Activated CD4-positive, alpha-beta memory T cell treated with anti-CD3 and anti-CD28 coated beads for 36 hours (primary cell): ENCODE measurements around the gene GJA5. TPM values are rescaled to one million over a fixed set of nuclear protein-coding genes. Genes with fewer than 3 reads are reported as not detected.

Experiments used
- CTCF ChIA-PET: fragments of 350-600 bp; sonication (Branson Sonifier 250); formaldehyde crosslinking; loops from one replicate; lab custom pipeline; 2021; ENCODE audit warnings: antibody characterized with exemption, inconsistent platforms; lab: Charles Lee
- POLR2A ChIA-PET: fragments of 350-600 bp; sonication (Branson Sonifier 250); formaldehyde crosslinking; loops from one replicate; lab custom pipeline; 2021; ENCODE audit warnings: antibody characterized with exemption; lab: Charles Lee
- DNase-seq: peaks from one replicate; pipeline ENCODE4 v3.0.0-alpha.2; 2020
- H3K27ac Mint-ChIP-seq: one replicate; pipeline ENCODE4 v1.8.0; 2021; ENCODE audit warnings: mixed read lengths
- H3K27me3 Mint-ChIP-seq: one replicate; pipeline ENCODE4 v1.8.0; 2021; ENCODE audit warnings: mixed read lengths
- H3K36me3 Mint-ChIP-seq: one replicate; pipeline ENCODE4 v1.8.0; 2021; ENCODE audit warnings: mixed read lengths
- H3K4me1 Mint-ChIP-seq: one replicate; pipeline ENCODE4 v1.8.0; 2021; ENCODE audit warnings: low read depth, mixed read lengths
- H3K4me3 Mint-ChIP-seq: one replicate; pipeline ENCODE4 v1.8.0; 2021; ENCODE audit warnings: mild to moderate bottlenecking, mixed read lengths
- H3K9me3 Mint-ChIP-seq: one replicate; pipeline ENCODE4 v1.8.0; 2021; ENCODE audit warnings: mixed read lengths
- intact Hi-C: fragments of 100-400 bp; cut with micrococcal nuclease; formaldehyde crosslinking; loops from one replicate; pipeline ENCODE4 v1.15.1; 2023
- total RNA-seq, 2 experiments: library from RNA; stranded (reverse); gene quantifications; one replicate each; pipeline ENCODE4 v1.2.3, GENCODE V29; 2021

Gene GJA5
- total RNA-seq, 2 experiments from 2014 or later: not detected

DNA sequence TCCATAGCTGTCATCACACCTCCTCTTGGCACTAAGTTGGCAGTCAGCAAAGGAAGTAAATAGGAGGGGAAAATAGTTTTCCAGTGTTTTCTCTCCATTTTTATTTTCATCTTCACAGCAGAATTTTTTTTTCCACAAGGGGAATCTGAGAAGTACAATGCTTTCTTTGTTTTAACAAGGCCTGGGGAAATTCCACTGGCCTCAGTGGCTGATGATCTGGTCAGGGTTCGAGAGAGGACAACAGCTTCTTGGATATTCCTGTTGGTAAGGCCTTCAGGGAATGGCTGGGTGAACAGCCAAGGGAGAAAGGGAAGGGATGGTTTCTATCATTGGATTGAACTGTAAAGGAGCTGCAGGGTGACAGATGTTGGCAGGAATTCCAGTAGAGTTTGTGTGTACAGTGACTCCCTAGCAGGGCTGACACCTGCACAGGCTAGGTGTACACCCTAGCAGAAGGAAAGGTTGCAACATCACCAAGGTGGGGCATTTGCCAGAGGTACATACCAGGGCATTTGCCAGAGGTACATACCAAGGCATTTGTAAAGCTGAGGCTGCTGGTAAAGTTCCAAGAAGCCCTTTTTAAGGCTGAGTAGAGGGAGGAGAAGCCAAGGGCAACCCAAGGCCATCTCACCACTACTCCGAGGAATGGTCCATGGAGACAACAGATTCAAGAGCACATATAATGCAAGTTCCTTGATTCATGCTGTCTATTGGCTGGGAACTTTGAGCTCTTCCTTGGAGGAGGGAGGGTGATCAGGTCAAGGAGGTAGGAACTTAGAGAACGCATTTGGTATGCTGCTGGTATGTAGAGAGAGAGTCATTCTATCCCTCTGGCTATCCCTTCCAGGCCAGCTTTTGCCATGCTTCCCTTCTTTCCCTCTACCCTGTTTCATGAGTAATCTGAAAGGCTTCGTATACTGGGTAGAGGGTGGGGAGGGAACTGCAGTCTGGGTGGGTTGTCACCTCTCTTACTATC lies 3.1 kb downstream of the GJA5 start:
- CTCF ChIA-PET: interaction anchor here (0.8 kb wide), 1 partner anchor 9 kb away, joined by 3 read pairs; no protein-coding TSS in a partner anchor
- Mint-ChIP-seq H3K4me3 (no peak overlapping the region), H3K4me1 (peaks cover 8% of the 10 kb centered on the region), H3K36me3 (no peaks in the 10 kb centered on the region), H3K9me3 (no peaks in the 10 kb centered on the region), H3K27me3 (no peaks in the 10 kb centered on the region), H3K27ac (no peak overlapping the region)
- DNase-seq: no peak
- POLR2A ChIA-PET: no interaction called here
- intact Hi-C loops: no loop called here

DNA sequence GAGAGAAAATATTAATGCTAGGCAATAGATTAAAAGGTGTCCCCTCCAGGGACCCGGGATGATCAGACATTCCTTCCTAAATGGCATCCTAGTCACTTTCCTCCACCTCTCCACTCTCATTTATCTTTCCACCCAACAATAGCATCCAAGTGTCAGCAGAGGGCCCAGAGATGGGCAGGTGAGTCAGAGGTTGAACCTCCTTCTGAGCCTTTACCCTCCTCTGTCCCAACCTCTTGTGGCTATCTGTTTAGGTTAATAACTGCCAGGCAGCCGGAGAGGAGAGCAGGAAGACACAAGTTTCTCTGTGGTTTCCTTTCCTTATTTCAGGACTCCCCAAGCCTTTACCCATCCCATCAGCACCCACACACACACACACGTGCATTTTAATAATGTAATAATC lies 4.1 kb downstream of the GJA5 start:
- H3K4me1 Mint-ChIP-seq: no peaks in the 10 kb centered on the region
- no peaks in the 10 kb centered on the region for H3K27me3 Mint-ChIP-seq
- ChIA-PET POLR2A (no interaction called here), CTCF (interaction anchor here (0.8 kb wide), 1 partner anchor 8 kb away, joined by 3 read pairs; no protein-coding TSS in a partner anchor)
- intact Hi-C loops: no loop called here
- H3K36me3 Mint-ChIP-seq: no peaks in the 10 kb centered on the region
- H3K27ac Mint-ChIP-seq: no peak overlapping the region
- no peak for DNase-seq
- no peak overlapping the region for H3K4me3 Mint-ChIP-seq
- H3K9me3 Mint-ChIP-seq: no peaks in the 10 kb centered on the region

DNA sequence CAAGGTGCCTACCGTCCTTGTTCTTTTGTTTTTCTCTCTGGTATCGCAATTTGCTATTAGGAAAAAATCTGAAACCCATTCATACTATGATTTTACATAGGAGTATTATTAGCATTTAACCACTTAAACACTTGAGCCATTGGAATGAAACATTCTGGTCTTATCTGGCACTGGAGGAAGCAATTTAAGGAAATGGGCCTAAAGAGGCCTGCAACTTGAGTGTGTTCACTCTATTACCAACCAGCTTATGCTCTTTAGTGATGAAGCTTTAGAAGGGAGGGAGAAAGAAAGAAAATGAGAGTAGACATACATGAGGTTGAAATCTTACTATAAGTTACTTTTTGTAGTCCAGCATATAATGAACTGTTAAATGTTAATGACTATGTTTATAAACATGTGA lies 5.7 kb downstream of the GJA5 start:
- no peaks in the 10 kb centered on the region for H3K36me3 Mint-ChIP-seq
- no peaks in the 10 kb centered on the region for H3K9me3 Mint-ChIP-seq
- intact Hi-C loops: no loop called here
- CTCF ChIA-PET: no interaction called here
- H3K27ac Mint-ChIP-seq: no peak overlapping the region
- DNase-seq: no peak
- POLR2A ChIA-PET: no interaction called here
- H3K4me3 Mint-ChIP-seq: no peak overlapping the region
- H3K27me3 Mint-ChIP-seq: no peaks in the 10 kb centered on the region
- no peaks in the 10 kb centered on the region for H3K4me1 Mint-ChIP-seq

DNA sequence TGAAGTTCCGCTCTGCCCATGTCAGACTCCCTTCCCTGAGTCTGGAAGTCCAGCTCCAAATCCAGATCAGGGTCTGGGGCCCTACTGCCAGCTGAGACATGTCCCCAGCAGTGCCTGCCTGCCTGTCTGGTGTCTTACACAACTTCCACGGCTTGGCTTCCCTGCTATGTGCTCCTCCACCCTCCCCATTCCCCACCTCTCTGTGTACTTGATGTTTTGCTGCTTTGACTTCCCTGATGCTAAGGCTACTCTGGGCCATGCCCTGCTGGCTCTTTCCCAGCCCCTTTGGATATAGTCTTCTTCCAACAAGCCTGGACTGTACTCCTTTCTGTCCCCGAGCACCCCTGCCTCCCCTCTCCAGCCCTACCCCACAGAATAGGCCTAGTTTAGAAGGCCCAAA lies 7.3 kb downstream of the GJA5 start:
- POLR2A ChIA-PET: no interaction called here
- H3K27me3 Mint-ChIP-seq: no peaks in the 10 kb centered on the region
- no peak overlapping the region for H3K4me3 Mint-ChIP-seq
- no peaks in the 10 kb centered on the region for H3K9me3 Mint-ChIP-seq
- H3K27ac Mint-ChIP-seq: no peak overlapping the region
- intact Hi-C loops: no loop called here
- H3K36me3 Mint-ChIP-seq: no peaks in the 10 kb centered on the region
- no peak for DNase-seq
- CTCF ChIA-PET: no interaction called here
- no peaks in the 10 kb centered on the region for H3K4me1 Mint-ChIP-seq

DNA sequence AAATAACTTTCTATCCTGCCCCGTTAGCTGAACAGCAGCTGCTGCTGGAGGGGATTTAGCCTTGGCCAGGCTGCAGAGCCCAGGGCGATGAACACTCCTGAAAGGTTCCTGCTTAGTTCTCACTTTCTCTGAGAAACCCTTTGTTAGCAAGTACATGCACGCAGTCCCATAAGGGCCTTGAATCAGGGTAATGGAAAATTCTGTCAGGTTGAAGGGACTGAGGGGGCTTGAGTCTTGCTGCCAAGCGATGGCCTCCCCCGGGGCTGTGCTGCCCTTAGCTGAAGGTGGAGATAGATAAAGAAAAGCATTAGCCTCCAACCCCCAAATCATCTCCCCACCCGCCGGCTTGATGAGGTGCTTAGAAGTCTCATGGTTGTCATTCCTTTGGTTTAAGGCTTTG lies 7.9 kb downstream of the GJA5 start:
- Mint-ChIP-seq H3K27ac (no peak overlapping the region), H3K4me3 (no peak overlapping the region), H3K27me3 (no peaks in the 10 kb centered on the region), H3K4me1 (no peaks in the 10 kb centered on the region), H3K36me3 (no peaks in the 10 kb centered on the region), H3K9me3 (no peaks in the 10 kb centered on the region)
- POLR2A ChIA-PET: no interaction called here
- no peak for DNase-seq
- CTCF ChIA-PET: no interaction called here
- intact Hi-C loops: no loop called here

DNA sequence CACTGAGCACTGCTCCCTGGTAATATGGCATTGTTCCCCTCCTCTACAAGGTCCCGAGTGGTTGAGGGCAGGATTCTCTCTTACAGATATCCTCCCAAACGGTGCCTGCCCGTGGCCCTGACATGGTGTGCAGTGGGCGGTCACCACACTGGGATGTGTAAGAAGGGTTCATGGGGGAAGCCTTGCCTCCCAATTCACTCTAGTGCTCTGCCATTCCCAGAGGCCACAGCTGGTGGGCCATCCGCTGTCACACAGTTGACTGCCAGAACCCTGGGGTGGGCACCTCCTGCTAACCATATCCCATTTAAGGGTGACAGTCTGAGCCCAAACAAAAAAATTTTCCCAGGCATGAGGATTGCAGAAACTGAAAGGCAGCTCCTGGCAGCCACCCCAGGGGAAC lies 9.1 kb downstream of the GJA5 start:
- POLR2A ChIA-PET: no interaction called here
- Mint-ChIP-seq H3K4me1 (no peaks in the 10 kb centered on the region), H3K9me3 (no peaks in the 10 kb centered on the region), H3K4me3 (no peak overlapping the region), H3K27me3 (peaks cover 2% of the 10 kb centered on the region), H3K27ac (no peak overlapping the region), H3K36me3 (no peaks in the 10 kb centered on the region)
- CTCF ChIA-PET: no interaction called here
- intact Hi-C loops: no loop called here
- no peak for DNase-seq

DNA sequence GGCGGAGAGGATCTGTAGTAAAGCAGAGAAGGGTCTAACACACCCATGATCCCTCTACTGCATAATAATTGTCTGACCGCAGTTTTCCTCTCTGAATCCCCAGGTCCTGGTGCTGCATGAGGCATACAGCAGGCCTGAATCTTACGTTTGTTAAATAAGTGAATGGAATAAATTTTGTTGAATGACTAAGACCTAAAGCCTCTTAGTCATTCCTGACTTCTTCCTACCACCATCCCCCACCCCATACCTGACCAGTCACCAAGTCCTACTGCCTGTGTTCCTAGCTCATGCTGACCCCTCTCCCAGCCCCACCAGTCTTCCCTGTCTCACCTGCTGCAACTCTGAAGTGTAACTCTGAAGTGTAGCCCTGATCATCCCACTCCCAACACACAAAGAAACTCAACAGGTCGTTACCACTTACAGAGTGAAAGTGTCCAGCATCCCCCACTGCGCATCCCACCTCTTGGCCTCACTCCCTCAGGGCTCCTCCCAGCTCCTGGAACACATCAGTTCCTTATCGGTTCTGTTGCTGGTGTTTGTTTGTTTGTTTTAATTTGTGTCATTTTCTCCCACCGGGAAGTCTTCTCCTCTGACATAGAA lies 9.7 kb downstream of the GJA5 start:
- POLR2A ChIA-PET: no interaction called here
- Mint-ChIP-seq H3K9me3 (no peaks in the 10 kb centered on the region), H3K4me1 (no peaks in the 10 kb centered on the region), H3K36me3 (no peaks in the 10 kb centered on the region), H3K27me3 (peaks cover 2% of the 10 kb centered on the region), H3K27ac (no peak overlapping the region), H3K4me3 (no peak overlapping the region)
- CTCF ChIA-PET: no interaction called here
- no peak for DNase-seq
- intact Hi-C loops: no loop called here

DNA sequence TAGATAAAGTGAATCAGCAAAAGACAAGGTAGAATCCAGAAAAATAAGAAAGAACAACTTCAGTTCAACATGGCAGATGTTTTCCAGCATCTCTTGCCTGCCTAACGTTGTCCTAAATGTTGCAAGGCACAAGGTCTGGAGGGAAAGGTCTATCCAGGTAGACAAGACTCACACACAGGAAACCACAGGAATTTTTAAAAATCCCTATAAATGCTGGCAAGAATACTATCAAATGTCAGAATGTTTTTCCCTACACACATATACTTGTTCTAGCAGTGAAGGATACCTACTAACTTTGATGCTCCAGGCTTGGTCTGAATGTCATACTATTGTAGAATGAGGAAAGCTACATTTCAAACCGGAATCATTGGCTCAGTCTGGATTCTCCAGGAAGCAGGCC lies 10.6 kb downstream of the GJA5 start:
- Mint-ChIP-seq H3K9me3 (no peaks in the 10 kb centered on the region), H3K27me3 (peaks cover 2% of the 10 kb centered on the region), H3K4me3 (no peak overlapping the region), H3K36me3 (no peaks in the 10 kb centered on the region), H3K27ac (no peak overlapping the region), H3K4me1 (no peaks in the 10 kb centered on the region)
- no peak for DNase-seq
- CTCF ChIA-PET: no interaction called here
- POLR2A ChIA-PET: no interaction called here
- intact Hi-C loops: no loop called here

DNA sequence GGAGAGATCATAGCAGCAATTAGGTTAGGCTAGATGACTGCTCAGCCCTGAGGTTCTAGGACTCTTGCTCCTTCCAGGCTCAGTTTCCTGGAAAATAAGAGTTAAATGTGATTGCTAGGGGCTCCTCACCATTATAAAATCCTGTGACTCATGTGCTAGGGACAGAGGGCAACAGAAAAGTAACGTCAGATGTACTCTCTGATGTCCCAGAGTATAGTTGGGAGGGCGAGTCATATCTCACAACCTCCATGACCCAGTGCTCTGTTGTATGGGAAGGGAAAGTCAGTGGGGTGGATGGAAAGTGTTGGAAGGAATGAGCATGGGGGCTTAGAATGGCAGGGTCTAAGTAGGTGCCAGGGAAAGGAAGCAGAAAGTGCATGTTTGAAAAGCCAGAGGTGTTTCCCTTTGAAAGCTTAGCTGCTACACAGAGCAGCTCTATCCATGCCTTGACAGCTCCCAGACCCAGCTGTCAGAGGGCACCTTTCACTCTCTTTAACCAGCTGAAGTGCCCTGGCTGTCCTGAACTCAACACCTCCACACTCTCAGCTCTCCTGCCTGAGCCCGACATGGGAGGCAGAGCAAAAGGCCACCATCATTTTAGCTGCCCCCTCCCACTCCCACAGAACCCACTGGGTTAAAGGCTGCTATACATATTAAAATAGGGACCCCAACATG lies 11.6 kb downstream of the GJA5 start:
- ChIA-PET CTCF (interaction anchor here (0.9 to 1.0 kb wide), 2 partner anchors 8 to 144 kb away, joined by 3 to 4 read pairs; no protein-coding TSS in a partner anchor), POLR2A (no interaction called here)
- no peak overlapping the region for H3K4me3 Mint-ChIP-seq
- H3K27me3 Mint-ChIP-seq: peaks cover 2% of the 10 kb centered on the region
- no peak for DNase-seq
- H3K27ac Mint-ChIP-seq: no peak overlapping the region
- no peaks in the 10 kb centered on the region for H3K9me3 Mint-ChIP-seq
- intact Hi-C loops: no loop called here
- no peaks in the 10 kb centered on the region for H3K4me1 Mint-ChIP-seq
- H3K36me3 Mint-ChIP-seq: no peaks in the 10 kb centered on the region

DNA sequence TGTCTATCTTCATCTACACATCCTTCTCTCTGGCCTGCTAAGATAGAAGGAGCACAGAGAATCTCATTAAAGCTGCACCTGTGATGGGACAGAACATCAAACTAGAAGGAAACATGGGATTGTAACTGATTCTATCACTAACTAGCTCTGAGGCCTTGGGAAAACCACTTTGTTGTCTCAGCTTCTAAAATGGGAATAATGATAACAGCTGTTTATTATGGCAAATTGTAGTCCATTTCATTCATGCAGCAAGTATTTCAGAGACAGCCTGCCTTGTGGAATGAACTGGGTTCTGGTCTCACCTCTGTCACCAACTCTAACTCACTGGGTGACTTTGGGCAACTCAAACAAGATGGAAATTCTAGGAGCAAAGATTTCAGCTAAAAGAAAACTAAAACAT lies 12.4 kb downstream of the GJA5 start:
- Mint-ChIP-seq H3K27me3 (peaks cover 2% of the 10 kb centered on the region), H3K4me1 (no peaks in the 10 kb centered on the region), H3K27ac (no peak overlapping the region), H3K9me3 (no peaks in the 10 kb centered on the region), H3K4me3 (no peak overlapping the region), H3K36me3 (no peaks in the 10 kb centered on the region)
- POLR2A ChIA-PET: no interaction called here
- DNase-seq: no peak
- CTCF ChIA-PET: interaction anchor here (0.9 to 1.0 kb wide), 2 partner anchors 9 to 145 kb away, joined by 3 to 4 read pairs; no protein-coding TSS in a partner anchor
- intact Hi-C loops: no loop called here

DNA sequence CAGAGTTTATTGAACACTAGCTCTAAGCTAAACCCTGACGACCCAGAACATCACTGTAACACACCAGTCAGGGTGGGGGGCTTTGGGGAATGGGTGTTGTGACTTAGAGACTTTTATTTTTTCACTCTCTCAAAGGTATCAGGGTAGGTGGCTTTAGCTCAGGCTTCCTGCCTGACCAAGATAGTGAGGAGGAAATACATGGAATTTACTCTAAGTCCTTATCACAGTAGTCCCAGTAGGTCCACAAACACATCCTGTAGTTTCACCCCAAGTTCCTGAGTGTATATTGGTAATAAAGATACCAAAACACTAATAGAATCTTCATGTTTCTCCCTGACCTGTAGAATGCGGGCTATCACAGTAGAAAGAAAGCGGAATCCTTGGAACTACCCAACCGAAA lies 15.1 kb downstream of the GJA5 start:
- ChIA-PET CTCF (no interaction called here), POLR2A (no interaction called here)
- intact Hi-C loops: no loop called here
- Mint-ChIP-seq H3K36me3 (no peaks in the 10 kb centered on the region), H3K27me3 (peaks cover 2% of the 10 kb centered on the region), H3K9me3 (no peaks in the 10 kb centered on the region), H3K4me1 (no peaks in the 10 kb centered on the region), H3K4me3 (no peak overlapping the region), H3K27ac (no peak overlapping the region)
- DNase-seq: no peak

DNA sequence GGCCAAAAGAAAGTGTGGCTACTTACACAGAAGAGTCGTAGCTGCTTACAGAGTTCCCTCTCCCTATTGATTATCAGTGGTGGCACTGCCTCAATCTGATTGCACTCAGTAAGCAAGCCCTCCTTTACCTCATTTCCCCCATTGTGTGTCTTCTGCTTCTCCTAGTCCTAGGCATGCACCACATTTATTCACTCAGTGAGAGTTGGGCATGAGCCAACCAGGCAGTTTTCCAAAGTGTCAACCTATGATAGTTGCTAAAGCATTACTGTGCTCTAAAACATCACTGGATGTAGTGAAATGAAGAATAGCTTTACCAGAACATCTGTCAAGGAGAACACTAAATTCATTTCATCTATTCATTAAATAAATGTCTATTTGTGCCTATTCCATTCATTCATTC lies 19.3 kb downstream of the GJA5 start:
- no peaks in the 10 kb centered on the region for H3K36me3 Mint-ChIP-seq

More for the DNA sequence above, 19.3 kb downstream of the GJA5 start:
- Mint-ChIP-seq H3K4me1 (peaks cover 1% of the 10 kb centered on the region), H3K9me3 (no peaks in the 10 kb centered on the region), H3K4me3 (no peak overlapping the region), H3K27me3 (no peaks in the 10 kb centered on the region), H3K27ac (no peak overlapping the region)
- ChIA-PET POLR2A (no interaction called here), CTCF (no interaction called here)
- DNase-seq: no peak
- intact Hi-C loops: no loop called here
